Ascending aorta (tissue), 1 donor: ENCODE data around the gene PHAX. TPM values are rescaled to one million over a fixed set of nuclear protein-coding genes. Genes with fewer than 3 reads are reported as not detected.

Experiments
- total RNA-seq: library from RNA; depleted of rRNA; stranded (reverse); fragments of >200 nt; gene quantifications from one replicate; pipeline ENCODE4 v1.1.0, GENCODE V29; 2016

Gene PHAX
- total RNA-seq, 1 donor from 2014 or later: 19.3 TPM

Other genes with a start within 250 kb of the PHAX start
- 55.6 TPM for gene GRAMD2B, start 177.5 kb upstream of the PHAX start, total RNA-seq
- 1.4 TPM for gene ALDH7A1, start 5.7 kb upstream of the PHAX start, total RNA-seq
- gene LMNB1, start 176.2 kb downstream of the PHAX start, total RNA-seq: 1.3 TPM